ENCODE measurements around the gene SOX8.

- TF ChIP-seq CTCF (conservative IDR thresholded peaks at IDR 0.05 in 1 of 2, IDR thresholded peaks at IDR 0.05 in 1 of 2; ENCODE audit: low read depth in 1 of 2, low read length in 2 of 2): no peak
- no peak for TF ChIP-seq EZH2 (IDR thresholded peaks at IDR 0.05; ENCODE audit: low read length, missing control alignments)
Measured at GRCh38 chr16:962366-962765, 19.2 kb upstream of the SOX8 start.

All from fibroblast of lung (primary cell).